ENCODE measurements around the gene RPAP3.

The RPAP3 gene

DNA sequence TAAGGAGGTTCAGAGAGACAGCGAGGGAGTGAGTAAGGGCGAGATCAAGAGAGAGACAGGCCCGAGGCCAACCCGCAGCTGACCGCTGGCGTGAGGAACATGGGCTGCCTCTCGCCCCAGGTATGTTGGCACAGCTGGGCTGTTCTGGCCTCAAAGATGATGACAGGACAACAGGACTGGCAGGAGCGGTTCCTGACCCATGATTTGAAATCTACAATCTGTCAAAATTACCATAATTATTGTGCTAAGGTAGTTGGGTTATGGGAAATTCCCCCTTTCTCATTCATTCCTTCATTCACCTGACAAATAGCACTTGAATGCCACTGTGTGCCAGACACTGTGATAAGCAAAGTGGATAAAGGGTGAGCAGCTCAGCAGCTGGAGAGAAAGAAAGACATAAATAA lies 24.5 kb upstream of the RPAP3 start:
- H3K4me3 ChIP-seq (replicated peaks; ENCODE audit: low read depth, low read length): no peak overlapping the region
- H3K36me3 ChIP-seq (ENCODE audit: control insufficient read depth, insufficient read depth, low read length): no peaks in the 10 kb centered on the region
- TF ChIP-seq, protein P1, sequence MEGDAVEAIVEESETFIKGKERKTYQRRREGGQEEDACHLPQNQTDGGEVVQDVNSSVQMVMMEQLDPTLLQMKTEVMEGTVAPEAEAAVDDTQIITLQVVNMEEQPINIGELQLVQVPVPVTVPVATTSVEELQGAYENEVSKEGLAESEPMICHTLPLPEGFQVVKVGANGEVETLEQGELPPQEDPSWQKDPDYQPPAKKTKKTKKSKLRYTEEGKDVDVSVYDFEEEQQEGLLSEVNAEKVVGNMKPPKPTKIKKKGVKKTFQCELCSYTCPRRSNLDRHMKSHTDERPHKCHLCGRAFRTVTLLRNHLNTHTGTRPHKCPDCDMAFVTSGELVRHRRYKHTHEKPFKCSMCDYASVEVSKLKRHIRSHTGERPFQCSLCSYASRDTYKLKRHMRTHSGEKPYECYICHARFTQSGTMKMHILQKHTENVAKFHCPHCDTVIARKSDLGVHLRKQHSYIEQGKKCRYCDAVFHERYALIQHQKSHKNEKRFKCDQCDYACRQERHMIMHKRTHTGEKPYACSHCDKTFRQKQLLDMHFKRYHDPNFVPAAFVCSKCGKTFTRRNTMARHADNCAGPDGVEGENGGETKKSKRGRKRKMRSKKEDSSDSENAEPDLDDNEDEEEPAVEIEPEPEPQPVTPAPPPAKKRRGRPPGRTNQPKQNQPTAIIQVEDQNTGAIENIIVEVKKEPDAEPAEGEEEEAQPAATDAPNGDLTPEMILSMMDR (IDR thresholded peaks at IDR 0.05; ENCODE audit: insufficient read depth, low read length, poor library complexity, severe bottlenecking): no peak
- DNase-seq (ENCODE audit: extremely low read depth, insufficient read length): no peak
- H3K27me3 ChIP-seq (replicated peaks; ENCODE audit: control insufficient read depth, insufficient read depth, low read length): no peaks in the 10 kb centered on the region

DNA sequence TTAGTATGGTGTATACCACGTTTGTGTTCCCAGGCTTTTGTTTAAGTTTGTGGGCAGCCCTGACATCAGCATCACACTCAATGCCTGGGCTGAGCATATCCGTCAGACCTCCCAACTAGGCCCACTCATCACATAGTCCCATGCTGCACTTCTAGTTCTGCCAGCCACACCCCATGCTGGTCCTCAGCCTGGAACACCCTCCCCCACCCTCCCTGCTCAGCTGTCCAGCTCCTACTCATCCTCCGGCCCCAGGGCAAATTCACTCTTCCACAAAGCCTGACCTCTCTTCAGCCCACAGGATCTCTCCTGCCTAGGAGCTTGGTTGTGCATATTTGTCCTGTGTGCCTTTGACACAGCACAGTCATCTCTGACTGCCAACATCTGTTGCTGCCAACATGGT lies 23.4 kb upstream of the RPAP3 start:
- Histone ChIP-seq H3K36me3 (ENCODE audit: control insufficient read depth, insufficient read depth, low read length) (no peaks in the 10 kb centered on the region), H3K4me3 (replicated peaks; ENCODE audit: low read depth, low read length) (no peak overlapping the region), H3K27me3 (replicated peaks; ENCODE audit: control insufficient read depth, insufficient read depth, low read length) (no peaks in the 10 kb centered on the region)
- DNase-seq (ENCODE audit: extremely low read depth, insufficient read length): no peak
- TF ChIP-seq, protein P1 (IDR thresholded peaks at IDR 0.05; ENCODE audit: insufficient read depth, low read length, poor library complexity, severe bottlenecking): no peak

DNA sequence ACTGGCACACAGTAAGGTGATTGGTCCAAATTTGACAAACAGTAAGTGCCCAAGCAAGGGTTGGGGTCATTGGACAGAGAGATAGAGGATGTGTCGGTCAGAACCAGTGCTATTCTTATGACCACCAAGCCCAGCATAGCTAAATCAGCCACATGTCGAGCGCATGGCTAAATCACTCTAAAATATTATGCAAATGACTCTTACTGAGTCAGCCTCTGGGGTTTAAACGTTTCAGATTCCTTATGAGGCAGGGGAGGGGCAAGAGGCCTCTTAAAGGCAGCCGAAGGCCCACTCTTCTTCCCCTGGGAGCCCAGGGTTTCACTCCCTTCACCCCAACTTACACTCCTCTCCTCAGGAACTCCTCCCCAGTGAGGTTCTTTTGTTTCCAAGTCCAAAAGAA lies 20.1 kb upstream of the RPAP3 start:
- Histone ChIP-seq H3K27me3 (replicated peaks; ENCODE audit: control insufficient read depth, insufficient read depth, low read length) (no peaks in the 10 kb centered on the region), H3K36me3 (ENCODE audit: control insufficient read depth, insufficient read depth, low read length) (peaks cover 2% of the 10 kb centered on the region), H3K4me3 (replicated peaks; ENCODE audit: low read depth, low read length) (no peak overlapping the region; the same call in 1 of the 2 replicates)
- TF ChIP-seq, protein P1 (IDR thresholded peaks at IDR 0.05; ENCODE audit: insufficient read depth, low read length, poor library complexity, severe bottlenecking): no peak
- no peak for DNase-seq (ENCODE audit: extremely low read depth, insufficient read length)

DNA sequence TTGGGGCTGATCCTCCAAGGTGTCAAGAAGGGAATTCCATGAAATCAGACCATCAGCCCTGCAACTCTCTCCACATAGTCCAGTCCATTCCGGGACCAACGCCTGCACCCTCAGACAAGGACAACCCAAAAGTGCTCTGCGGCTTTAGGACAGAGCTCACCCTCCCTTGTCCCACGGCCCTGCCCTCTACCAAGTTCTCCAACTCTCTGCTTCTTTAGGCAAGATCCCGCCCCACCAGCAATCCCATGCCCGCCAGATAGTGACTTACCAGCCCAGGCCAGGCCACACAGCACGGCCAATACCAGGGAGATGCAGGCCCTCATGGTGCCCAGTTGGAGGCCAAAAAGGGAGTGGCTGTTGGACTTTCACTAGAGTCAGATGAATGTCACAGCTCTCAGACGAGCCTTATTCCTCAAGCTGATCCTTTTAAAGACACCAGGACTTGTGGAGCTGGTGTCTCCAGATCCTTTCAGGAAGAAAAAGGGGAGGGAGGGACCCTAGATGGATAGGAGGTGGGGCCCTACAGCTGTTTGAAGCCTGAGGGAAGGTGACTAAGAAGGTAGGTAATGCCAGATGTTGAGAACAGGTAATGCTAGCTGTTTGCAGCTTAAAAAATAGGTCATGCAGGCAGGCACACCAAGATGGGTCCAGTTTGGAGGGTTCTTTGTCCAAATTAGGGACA lies 19.4 kb upstream of the RPAP3 start, which contains the start of gene ENDOU:
Gene ENDOU, minus strand, starts transcription at position 400 of the 682 bp plus-strand sequence. Its CDS starts 77 bp downstream, at position 323.
- H3K4me3 ChIP-seq (replicated peaks; ENCODE audit: low read depth, low read length): no peak within 1 kb of the TSS; the same call in 1 of the 2 replicates
- no peak for DNase-seq (ENCODE audit: extremely low read depth, insufficient read length)
- TF ChIP-seq, protein P1 (IDR thresholded peaks at IDR 0.05; ENCODE audit: insufficient read depth, low read length, poor library complexity, severe bottlenecking): no peak
- H3K36me3 ChIP-seq (ENCODE audit: control insufficient read depth, insufficient read depth, low read length): peaks cover 2% of the 10 kb centered on the region
- H3K27me3 ChIP-seq (replicated peaks; ENCODE audit: control insufficient read depth, insufficient read depth, low read length): no peaks in the 10 kb centered on the region

DNA sequence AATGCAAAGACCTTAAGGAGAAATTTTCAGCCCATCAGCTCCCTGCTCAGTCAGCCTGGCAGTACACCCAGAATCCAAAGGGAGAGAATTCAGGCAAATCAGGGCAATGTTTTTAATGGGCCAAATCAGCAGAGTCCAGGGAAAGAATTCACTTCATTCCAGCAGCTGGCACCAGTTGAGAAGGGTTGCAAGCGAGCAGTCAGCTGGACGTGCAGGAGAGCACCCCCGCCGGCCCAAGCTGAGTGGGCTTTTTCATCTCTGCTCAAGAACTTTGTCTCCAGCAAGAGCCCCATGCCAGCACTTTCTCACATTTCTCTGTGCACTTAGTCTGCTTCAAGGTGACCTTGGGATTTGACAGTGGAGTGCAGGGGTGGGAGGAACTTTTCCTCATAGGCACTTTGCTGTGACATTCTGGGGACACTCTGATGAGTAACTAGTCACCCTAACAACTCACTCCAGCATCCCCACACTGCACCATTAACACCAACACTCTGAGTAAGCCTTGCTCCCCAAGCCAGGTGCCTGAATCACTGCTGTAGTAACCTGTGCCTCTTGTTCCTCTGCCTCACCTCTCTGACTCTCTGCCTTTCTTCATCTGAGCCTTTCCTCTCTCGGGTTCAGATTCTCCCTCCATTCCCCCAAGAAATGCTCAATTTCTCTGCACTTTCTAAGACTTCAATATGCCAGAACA lies 17.3 kb upstream of the RPAP3 start:
- Histone ChIP-seq H3K36me3 (ENCODE audit: control insufficient read depth, insufficient read depth, low read length) (peaks cover 2% of the 10 kb centered on the region), H3K27me3 (replicated peaks; ENCODE audit: control insufficient read depth, insufficient read depth, low read length) (no peaks in the 10 kb centered on the region), H3K4me3 (replicated peaks; ENCODE audit: low read depth, low read length) (no peak overlapping the region)
- no peak for DNase-seq (ENCODE audit: extremely low read depth, insufficient read length)
- TF ChIP-seq, protein P1 (IDR thresholded peaks at IDR 0.05; ENCODE audit: insufficient read depth, low read length, poor library complexity, severe bottlenecking): no peak

Measured in GM06990 (cell line).